Left lung (tissue), 10 donors: Measurements from ENCODE around the gene CFAP210. TPM values are rescaled to one million over a fixed set of nuclear protein-coding genes. Genes with fewer than 3 reads are reported as not detected.

ENCODE experiments used
- ATAC-seq: fragments of 200-7000 bp; cut with Tn5 transposase; one replicate; pipeline ENCODE4 v1.9.1; 2020; ENCODE audit warnings: moderate library complexity
- DNase-seq, 4 donors: peaks; one replicate each; pipeline ENCODE4 v3.0.0-alpha.2; 2013 to 2020
- H3K27ac ChIP-seq, 2 donors: fragments of 200-600 bp; sonication (generic) in 1 of 2; one replicate each; pipeline versions ENCODE4 v1.5.0 to v1.8.0; 2020 to 2021
- H3K27me3 ChIP-seq, 2 donors: fragments of 200-600 bp; sonication (generic) in 1 of 2; one replicate each; pipeline versions ENCODE4 v1.5.0 to v1.8.0; 2020 to 2021
- H3K36me3 ChIP-seq, 2 donors: fragments of 200-600 bp; sonication (generic) in 1 of 2; one replicate each; pipeline versions ENCODE4 v1.5.0 to v1.8.0; 2020 to 2021
- H3K4me1 ChIP-seq, 2 donors: fragments of 200-600 bp; one replicate each; pipeline ENCODE4 v1.8.0; 2021
- H3K4me3 ChIP-seq, 2 donors: fragments of 200-600 bp; sonication (generic) in 1 of 2; one replicate each; pipeline versions ENCODE4 v1.5.0 to v1.8.0; 2020 to 2021; ENCODE audit warnings: mild to moderate bottlenecking in 1 of 2
- H3K9me3 ChIP-seq, 2 donors: fragments of 200-600 bp; sonication (generic) in 1 of 2; one replicate each; pipeline versions ENCODE4 v1.5.0 to v1.8.0; 2020 to 2021
- CTCF ChIP-seq, 2 donors: fragments of 200-600 bp; sonication (generic) in 1 of 2; IDR thresholded peaks; one replicate each; pipeline versions ENCODE4 v1.5.0 to v1.8.0; 2021; ENCODE audit warnings: antibody characterized with exemption in 2 of 2
- intact Hi-C, 2 donors: fragments of 100-400 bp; cut with DNase I; formaldehyde crosslinking; loops; one replicate each; pipeline versions ENCODE4 v1.11.2 to v1.14.2; 2022
- polyA plus RNA-seq, 6 donors: library from polyadenylated mRNA; unstranded; fragments of 120-200 nt; gene quantifications; one replicate each; pipeline ENCODE4 v1.2.1, GENCODE V29; 2013; ENCODE audit not compliant: insufficient read length in 6 of 6
- total RNA-seq, 2 donors: library from RNA; stranded (reverse); fragmentation: NEBNext Ultra II Directional; extraction: Animal tissue kit (Norgen Biotek cat#: 25700); gene quantifications; one replicate each; pipeline ENCODE4 v1.2.1, GENCODE V29; 2021
- donor health status: DM: no; HTN: yes; CAD: no.
- donor health status: DM: no; HTN: no; CAD: no.

Gene CFAP210
- total and polyA plus RNA-seq, 8 donors, result 0.68 to 4.0 (median 2.2) TPM; not detected in 1

DNA sequence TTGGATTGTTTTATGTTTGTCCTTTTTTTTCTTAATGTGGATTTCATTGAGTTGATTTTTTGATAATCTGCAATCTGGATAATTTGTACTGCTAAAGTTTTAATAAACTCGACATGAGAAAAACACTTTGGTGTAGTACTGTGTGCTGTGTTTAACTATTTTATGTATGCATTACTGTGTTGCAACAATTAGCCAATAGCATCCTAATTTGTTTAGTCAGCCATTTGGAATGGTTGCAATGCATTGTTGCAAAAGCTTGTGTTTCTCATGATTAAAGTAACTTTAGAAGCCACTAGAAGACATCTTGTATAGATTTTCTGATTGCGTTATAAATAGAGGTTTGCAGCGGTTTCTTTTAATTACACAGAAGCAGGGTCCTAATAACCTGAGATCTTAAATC, 56.6 kb downstream of the CFAP210 start:
- DNase-seq, result no peak
- Histone ChIP-seq H3K36me3 (peaks cover 0 to 55% of the 10 kb centered on the region in 2 donors), H3K4me3 (no peak overlapping the region), H3K4me1 (no peaks in the 10 kb centered on the region), H3K27me3 (no peaks in the 10 kb centered on the region), H3K9me3 (no peaks in the 10 kb centered on the region), H3K27ac (no peak overlapping the region)
- no peak for TF ChIP-seq CTCF (IDR thresholded peaks at IDR 0.05)
- no peak for ATAC-seq
- intact Hi-C loops, result no loop called here

DNA sequence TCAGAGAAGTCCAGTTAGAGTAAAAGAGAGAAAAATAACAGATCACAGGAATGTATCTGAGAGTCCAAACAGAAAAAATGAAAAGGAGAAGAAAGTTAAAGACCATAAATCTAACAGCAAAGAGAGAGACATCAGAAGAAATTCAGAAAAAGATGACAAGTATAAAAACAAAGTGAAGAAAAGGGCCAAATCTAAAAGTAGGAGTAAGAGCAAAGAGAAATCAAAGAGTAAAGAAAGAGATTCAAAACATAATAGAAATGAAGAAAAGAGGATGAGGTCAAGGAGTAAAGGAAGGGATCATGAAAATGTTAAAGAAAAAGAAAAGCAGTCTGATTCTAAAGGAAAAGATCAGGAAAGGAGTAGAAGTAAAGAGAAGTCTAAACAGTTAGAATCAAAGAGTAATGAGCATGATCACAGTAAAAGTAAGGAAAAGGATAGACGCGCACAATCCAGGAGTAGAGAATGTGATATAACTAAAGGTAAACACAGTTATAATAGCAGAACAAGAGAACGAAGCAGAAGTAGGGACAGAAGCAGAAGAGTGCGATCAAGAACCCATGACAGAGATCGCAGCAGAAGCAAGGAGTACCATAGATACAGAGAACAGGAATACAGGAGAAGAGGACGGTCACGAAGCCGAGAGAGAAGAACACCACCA, 57.6 kb downstream of the CFAP210 start:
- no peaks in the 10 kb centered on the region for H3K9me3 ChIP-seq
- H3K27me3 ChIP-seq, result no peaks in the 10 kb centered on the region
- intact Hi-C loops, result no loop called here
- TF ChIP-seq CTCF (IDR thresholded peaks at IDR 0.05), result no peak
- ATAC-seq, result no peak
- H3K4me3 ChIP-seq, result no peak overlapping the region
- peaks cover 0 to 66% of the 10 kb centered on the region in 2 donors for H3K36me3 ChIP-seq
- H3K4me1 ChIP-seq, result no peaks in the 10 kb centered on the region
- no peak overlapping the region for H3K27ac ChIP-seq
- DNase-seq, result no peak

DNA sequence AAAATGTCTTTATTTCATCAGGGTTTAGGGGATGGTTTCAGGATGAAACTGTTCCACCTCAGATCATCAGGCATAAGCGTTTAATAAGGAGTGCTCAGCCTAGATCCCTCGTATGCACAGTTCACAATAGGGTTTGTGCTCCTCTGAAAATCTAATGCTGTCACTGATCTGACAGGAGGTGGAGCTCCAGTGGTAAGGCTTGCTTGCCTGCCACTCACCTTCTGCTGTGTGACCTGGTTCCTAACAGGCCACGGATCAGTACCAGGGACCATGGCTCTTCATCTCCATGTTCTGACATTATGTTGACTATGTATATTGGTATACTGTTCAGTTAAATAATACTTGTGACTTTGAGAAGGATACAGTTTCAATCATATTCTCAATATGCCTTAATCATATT, 68.4 kb downstream of the CFAP210 start:
- Histone ChIP-seq H3K36me3 (peaks cover 0 to 56% of the 10 kb centered on the region in 2 donors), H3K4me1 (no peaks in the 10 kb centered on the region), H3K27me3 (no peaks in the 10 kb centered on the region), H3K4me3 (no peak overlapping the region), H3K27ac (no peak overlapping the region), H3K9me3 (no peaks in the 10 kb centered on the region)
- DNase-seq (no peak), ATAC-seq (no peak)
- no peak for TF ChIP-seq CTCF (IDR thresholded peaks at IDR 0.05)
- intact Hi-C loops, result no loop called here

DNA sequence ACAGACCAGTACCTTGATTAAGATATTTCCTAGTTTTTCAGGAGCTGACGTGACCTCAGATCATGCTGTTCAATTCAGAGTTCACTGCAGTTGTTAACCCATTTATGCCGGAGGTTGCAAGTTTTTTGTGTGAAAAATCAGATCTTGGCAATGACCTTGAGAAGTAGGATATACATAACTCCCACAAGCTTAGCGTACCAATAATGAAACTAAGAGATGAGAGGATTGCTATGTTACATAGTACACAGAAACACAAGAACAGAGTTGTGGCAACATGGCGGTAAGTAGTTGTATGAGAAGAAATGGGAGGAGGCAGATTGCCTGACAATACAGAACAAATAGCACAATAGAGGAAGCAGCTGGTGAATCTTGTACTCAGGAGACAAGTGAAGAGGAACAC, 71.0 kb downstream of the CFAP210 start:
- ATAC-seq (no peak), DNase-seq (no peak)
- Histone ChIP-seq H3K27ac (no peak overlapping the region), H3K9me3 (no peaks in the 10 kb centered on the region), H3K4me1 (no peaks in the 10 kb centered on the region), H3K36me3 (peaks cover 0 to 58% of the 10 kb centered on the region in 2 donors), H3K27me3 (no peaks in the 10 kb centered on the region), H3K4me3 (no peak overlapping the region)
- TF ChIP-seq CTCF (IDR thresholded peaks at IDR 0.05), result no peak
- intact Hi-C loops, result no loop called here

GRCh38 chr2:169620509-169620908, 73.7 kb downstream of the CFAP210 start:
- intact Hi-C loops, result no loop called here
- Histone ChIP-seq H3K4me3 (no peak overlapping the region), H3K36me3 (peaks cover 0 to 65% of the 10 kb centered on the region in 2 donors), H3K4me1 (no peaks in the 10 kb centered on the region), H3K27me3 (no peaks in the 10 kb centered on the region), H3K27ac (no peak overlapping the region), H3K9me3 (no peaks in the 10 kb centered on the region)
- ATAC-seq, result no peak
- DNase-seq, result no peak
- TF ChIP-seq CTCF (IDR thresholded peaks at IDR 0.05), result no peak
